ENCODE results near the gene WASF2.
A peak's percentile ranks its signal among the peaks of the same experiment; 100 is the strongest.

WASF2 gene

GRCh38 chr1:27372808-27373690 is 116.9 kb downstream of the WASF2 start:
- TF ChIP-seq ZFX (IDR thresholded peaks at IDR 0.05; ENCODE audit: borderline replicate concordance) (no peak), CTCF (IDR thresholded peaks at IDR 0.05) (peak; percentile 31; the same call in 1 of the 2 replicates)
- H3K27ac ChIP-seq = no peak overlapping the region

- H3K27ac ChIP-seq = no peak overlapping the region
- TF ChIP-seq CTCF (IDR thresholded peaks at IDR 0.05) = no peak
- TF ChIP-seq ZFX (IDR thresholded peaks at IDR 0.05; ENCODE audit: borderline replicate concordance) = no peak
Observed at GRCh38 chr1:27372022-27372807, 117.8 kb downstream of the WASF2 start.

- no peak overlapping the region for H3K27ac ChIP-seq
- no peak for TF ChIP-seq CTCF (IDR thresholded peaks at IDR 0.05)
Observed at GRCh38 chr1:27368869-27369582, 120.9 kb downstream of the WASF2 start.

- TF ChIP-seq ZFX (IDR thresholded peaks at IDR 0.05; ENCODE audit: borderline replicate concordance) (no peak), CTCF (IDR thresholded peaks at IDR 0.05) (no peak)
- peak overlapping the region; percentile 97 for H3K27ac ChIP-seq
Observed at GRCh38 chr1:27367160-27367650, 122.8 kb downstream of the WASF2 start.

GRCh38 chr1:27366411-27367159 is 123.4 kb downstream of the WASF2 start, which contains the start of gene MAP3K6:
Gene MAP3K6 (minus strand): TSS chr1:27366961. CDS start chr1:27366597, 364 bp downstream.
- TF ChIP-seq CTCF (IDR thresholded peaks at IDR 0.05) (peak; percentile 87), ZFX (IDR thresholded peaks at IDR 0.05; ENCODE audit: borderline replicate concordance) (no peak)
- H3K27ac ChIP-seq = peak within 1 kb of the TSS; percentile 97

- TF ChIP-seq ZFX (IDR thresholded peaks at IDR 0.05; ENCODE audit: borderline replicate concordance) = no peak
- TF ChIP-seq CTCF (IDR thresholded peaks at IDR 0.05) = no peak
- H3K27ac ChIP-seq = peak overlapping the region; percentile 97
Observed at GRCh38 chr1:27366113-27366410, 123.9 kb downstream of the WASF2 start.
